Measurements from ENCODE around the gene TNFSF8. TPM values are rescaled to one million over a fixed set of nuclear protein-coding genes. Genes with fewer than 3 reads are reported as not detected.

The TNFSF8 gene
- total and polyA plus RNA-seq, 2 donors (not counting 3 experiments of a cell fraction or from before 2014, with no cell fraction given): not detected

DNA sequence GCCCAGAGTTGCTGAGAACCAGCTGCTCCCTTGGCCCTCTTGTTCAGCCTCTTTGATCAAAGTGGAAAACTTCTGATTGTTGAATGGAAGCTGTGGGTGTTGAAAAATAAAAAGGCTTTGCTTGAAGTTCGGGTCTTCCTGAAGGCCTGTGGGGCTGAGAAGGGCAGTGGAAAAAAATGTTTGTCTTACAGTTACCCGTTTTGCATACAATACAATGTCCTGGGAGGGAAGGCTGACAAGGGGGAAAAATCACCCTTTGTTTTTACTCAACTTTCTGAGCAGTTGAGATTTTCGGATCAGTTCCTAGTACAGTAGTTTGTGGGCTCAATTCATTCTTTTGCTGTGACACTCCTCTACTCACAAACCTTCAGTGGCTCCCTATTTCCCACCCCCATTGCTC, 2.1 kb upstream of the TNFSF8 start:
- H4K20me1 ChIP-seq (replicated peaks; ENCODE audit: control insufficient read depth, extremely low read depth, insufficient read depth, low read length): no peaks in the 10 kb centered on the region
- FAIRE-seq: no peak
- intact Hi-C loops (cut with micrococcal nuclease) (no loop called here), dilution Hi-C loops (cut with MboI; ENCODE audit: extremely low pct_ligation_motif_present, low sequenced_read_pairs) (no loop called here)
- no peak overlapping the region for H3K4me3 ChIP-seq (replicated peaks in 1 of 3; ENCODE audit: insufficient read depth in 1 of 3, low read depth in 1 of 3, low read length in 3 of 3)
- ChIA-PET CTCF (no interaction called here), POLR2A (no interaction called here)
- no peak for TF ChIP-seq CTCF (IDR thresholded peaks at IDR 0.05; ENCODE audit: extremely low read depth in 1 of 2, insufficient read depth in 1 of 2, low read depth in 1 of 2, low read length in 2 of 2)
- TF ChIP-seq GATA2 (IDR thresholded peaks at IDR 0.05; ENCODE audit: insufficient read depth, insufficient read length, low read depth, low read length): no peak
- no peak for TF ChIP-seq FOS (IDR thresholded peaks at IDR 0.05; ENCODE audit: borderline replicate concordance, insufficient read depth, low read length)
- TF ChIP-seq EZH2 (IDR thresholded peaks at IDR 0.05; ENCODE audit: borderline replicate concordance, low read depth, low read length, severe bottlenecking): no peak
- no peak for TF ChIP-seq MYC (IDR thresholded peaks at IDR 0.05; ENCODE audit: low read depth, low read length)
- TF ChIP-seq JUN (IDR thresholded peaks at IDR 0.05; ENCODE audit: borderline replicate concordance, insufficient read depth, insufficient read length, low read depth): no peak
- TF ChIP-seq, protein P1, sequence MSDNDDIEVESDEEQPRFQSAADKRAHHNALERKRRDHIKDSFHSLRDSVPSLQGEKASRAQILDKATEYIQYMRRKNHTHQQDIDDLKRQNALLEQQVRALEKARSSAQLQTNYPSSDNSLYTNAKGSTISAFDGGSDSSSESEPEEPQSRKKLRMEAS (IDR thresholded peaks at IDR 0.05; ENCODE audit: insufficient read depth, insufficient read length): no peak
- no peak for TF ChIP-seq POLR2A (IDR thresholded peaks at IDR 0.05; ENCODE audit: low read depth, low read length)
- no peak for TF ChIP-seq POLR2AphosphoS5 (IDR thresholded peaks at IDR 0.05; ENCODE audit: insufficient read depth, low read depth, low read length)
- H3K9me3 ChIP-seq (replicated peaks; ENCODE audit: control insufficient read depth, insufficient read depth, low read length): no peaks in the 10 kb centered on the region
- no peaks in the 10 kb centered on the region for H3K79me2 ChIP-seq (ENCODE audit: control insufficient read depth, insufficient read depth, low read length)
- DNase-seq (ENCODE audit: low read depth, low spot score): no peak
- no peak overlapping the region for H3K9ac ChIP-seq (replicated peaks; ENCODE audit: extremely low read depth, insufficient read depth, low read length)
- H3K4me1 ChIP-seq (ENCODE audit: control insufficient read depth, extremely low read depth, insufficient read depth, low read length): no peaks in the 10 kb centered on the region
- no peak overlapping the region for H3K27ac ChIP-seq (ENCODE audit: insufficient read depth, low read depth, low read length)
- H3K4me2 ChIP-seq (ENCODE audit: insufficient read depth, low read length): no peak overlapping the region
- H3K9me1 ChIP-seq (replicated peaks; ENCODE audit: control insufficient read depth, extremely low read depth, insufficient read depth, low read length): no peaks in the 10 kb centered on the region
- H2AFZ ChIP-seq (ENCODE audit: low read depth, low read length): no peak overlapping the region
- no peaks in the 10 kb centered on the region for H3K36me3 ChIP-seq (ENCODE audit: control insufficient read depth in 2 of 2, extremely low read depth in 1 of 2, insufficient read depth in 2 of 2, low read length in 2 of 2)
- no TSS peak for BruUV-seq (replicated peaks)
- H3K27me3 ChIP-seq (ENCODE audit: control insufficient read depth in 2 of 2, insufficient read depth in 2 of 2, low read length in 2 of 2): peaks cover 2% of the 10 kb centered on the region in 2 experiments
